ENCODE measurements around the gene LLCFC1. TPM values are rescaled to one million over a fixed set of nuclear protein-coding genes. Genes with fewer than 3 reads are reported as not detected.

Gene LLCFC1
- total and polyA plus RNA-seq, 2 of the 8 experiments (the other 6 are each of a cell fraction or from before 2014, with no cell fraction given): not detected

DNA sequence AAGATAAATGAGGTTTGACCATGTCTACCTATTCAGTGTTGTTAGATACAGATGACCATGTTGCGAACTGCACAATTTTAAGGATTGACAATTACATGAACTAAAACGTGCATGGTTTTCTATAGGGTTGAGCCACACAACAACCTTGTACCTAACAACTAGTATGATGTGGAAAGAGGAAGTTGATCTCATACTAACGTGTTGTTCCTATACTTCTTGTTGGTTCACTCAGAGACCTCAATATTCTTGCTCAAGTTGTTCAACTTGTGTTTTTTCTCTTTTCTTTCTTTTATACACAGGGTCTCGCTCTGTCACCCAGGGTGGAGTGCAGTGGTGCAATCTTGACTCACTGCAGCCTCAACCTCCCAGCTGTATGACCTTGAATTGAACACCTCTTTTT lies 28.9 kb downstream of the LLCFC1 start:
- ChIA-PET CTCF (ENCODE audit: partially characterized antibody) (interaction anchor here (0.5 to 1.2 kb wide), 4 partner anchors 33 to 314 kb away, joined by 3 to 4 read pairs (median 3); no protein-coding TSS in a partner anchor), POLR2A (ENCODE audit: partially characterized antibody) (no interaction called here)
- Histone ChIP-seq H2AK5ac (ENCODE audit: low read depth, low read length) (no peak overlapping the region), H3K36me3 (ENCODE audit: control insufficient read depth in 2 of 4, insufficient read depth in 4 of 4, low read length in 3 of 4) (no peaks in the 10 kb centered on the region), H3K56ac (replicated peaks; ENCODE audit: insufficient read length, low read depth, low read length) (no peak overlapping the region), H2AFZ (ENCODE audit: low read length) (no peak overlapping the region), H2BK5ac (ENCODE audit: low read depth, low read length) (no peak overlapping the region), H3K18ac (ENCODE audit: extremely low read depth, low read length) (no peak overlapping the region), H4K5ac (ENCODE audit: insufficient read length, low read depth, low read length) (no peak overlapping the region), H3K23ac (ENCODE audit: insufficient read length) (no peak overlapping the region), H4K91ac (replicated peaks; ENCODE audit: insufficient read length, low read length) (no peak overlapping the region), H2BK12ac (ENCODE audit: low read depth, low read length) (no peak overlapping the region), H3K4me2 (ENCODE audit: insufficient read depth in 1 of 2, low read depth in 2 of 2, low read length in 2 of 2) (no peak overlapping the region), H3K14ac (ENCODE audit: insufficient read length) (no peak overlapping the region), H4K20me1 (replicated peaks in 1 of 2; ENCODE audit: control insufficient read depth in 1 of 2, insufficient read depth in 2 of 2, low read length in 2 of 2) (no peaks in the 10 kb centered on the region), H4K8ac (ENCODE audit: extremely low read depth, insufficient read depth, low read length) (no peak overlapping the region), H2BK15ac (ENCODE audit: low read length) (no peak overlapping the region), H3K4me1 (replicated peaks in 1 of 4; ENCODE audit: control insufficient read depth in 3 of 4, insufficient read depth in 4 of 4, low read length in 3 of 4) (no peaks in the 10 kb centered on the region), H3K23me2 (ENCODE audit: low read depth, low read length) (no peaks in the 10 kb centered on the region; the same call in 1 of the 2 replicates), H2BK120ac (replicated peaks; ENCODE audit: low read depth, low read length) (no peak overlapping the region), H3K9ac (replicated peaks in 1 of 4; ENCODE audit: extremely low read depth in 1 of 4, low read depth in 3 of 4, low read length in 3 of 4) (no peak overlapping the region), H3K9me3 (ENCODE audit: insufficient read depth in 2 of 2, low read depth in 1 of 2, low read length in 1 of 2) (no peaks in the 10 kb centered on the region; a peak in 1 of 4 replicates), H2BK20ac (ENCODE audit: low read length) (no peak overlapping the region), H3K27ac (ENCODE audit: low read depth, low read length) (no peak overlapping the region), H3K4me3 (ENCODE audit: extremely low read depth in 1 of 4, insufficient read depth in 2 of 4, low read depth in 3 of 4, low read length in 4 of 4) (no peak overlapping the region), H3K27me3 (replicated peaks in 1 of 4; ENCODE audit: control insufficient read depth in 3 of 4, extremely low read depth in 1 of 4, insufficient read depth in 3 of 4, low read length in 3 of 4) (no peaks in the 10 kb centered on the region), H3K79me2 (ENCODE audit: control insufficient read depth in 1 of 2, insufficient read depth in 2 of 2, low read length in 2 of 2) (no peaks in the 10 kb centered on the region), H3K79me1 (ENCODE audit: low read depth, low read length) (no peaks in the 10 kb centered on the region), H3K4ac (replicated peaks; ENCODE audit: insufficient read length, low read depth, low read length) (no peak overlapping the region)
- DNase-seq (ENCODE audit: low read depth in 1 of 2, low spot score in 2 of 2): no peak
- WGBS, 2 experiments (ENCODE audit: extremely low coverage in 1 of 2, insufficient coverage in 1 of 2, insufficient read length in 1 of 2, insufficient replicate concordance in 2 of 2, low coverage in 1 of 2, low lambda C conversion rate in 2 of 2, missing lambda C conversion rate in 1 of 2): 93% methylated on average over 4 of the region's 4 CpGs; no CpG with 5 or more reads in 1 of the 2 experiments
- no peak for FAIRE-seq
- no peak for TF ChIP-seq TAF7 (optimal IDR thresholded peaks at IDR 0.05; ENCODE audit: borderline replicate concordance, low read depth, low read length)
- TF ChIP-seq BRCA1 (IDR thresholded peaks at IDR 0.05; ENCODE audit: low read depth, low read length): no peak
- no peak for TF ChIP-seq FOSL1 (IDR thresholded peaks at IDR 0.05; ENCODE audit: insufficient read depth, low read depth, low read length)
- no peak for TF ChIP-seq GTF2F1 (IDR thresholded peaks at IDR 0.05; ENCODE audit: borderline replicate concordance, low read depth, low read length)
- TF ChIP-seq CREB1 (IDR thresholded peaks at IDR 0.05): no peak
